HL-60 (cell line): ENCODE results near the gene BCAS3.

Source experiments
- CTCF ChIP-seq: IDR thresholded peaks from one replicate; pipeline ENCODE4 v1.5.1; 2011; ENCODE audit warnings: low read length, control low read depth, inconsistent platforms; ENCODE audit not compliant: insufficient read depth
- GABPA ChIP-seq: IDR thresholded peaks from 2 replicates; pipeline ENCODE4 v1.6.1; 2012; ENCODE audit warnings: low read depth
- POLR2AphosphoS5 ChIP-seq: IDR thresholded peaks from 2 replicates; pipeline ENCODE4 v1.6.1; 2012; ENCODE audit warnings: low read depth
- REST ChIP-seq: IDR thresholded peaks from 2 replicates; pipeline ENCODE4 v1.6.1; 2012; ENCODE audit warnings: low read depth; ENCODE audit not compliant: insufficient replicate concordance
- SPI1 ChIP-seq: IDR thresholded peaks from 2 replicates; pipeline ENCODE4 v1.6.1; 2012; ENCODE audit warnings: low read depth, mild to moderate bottlenecking, borderline replicate concordance

DNA sequence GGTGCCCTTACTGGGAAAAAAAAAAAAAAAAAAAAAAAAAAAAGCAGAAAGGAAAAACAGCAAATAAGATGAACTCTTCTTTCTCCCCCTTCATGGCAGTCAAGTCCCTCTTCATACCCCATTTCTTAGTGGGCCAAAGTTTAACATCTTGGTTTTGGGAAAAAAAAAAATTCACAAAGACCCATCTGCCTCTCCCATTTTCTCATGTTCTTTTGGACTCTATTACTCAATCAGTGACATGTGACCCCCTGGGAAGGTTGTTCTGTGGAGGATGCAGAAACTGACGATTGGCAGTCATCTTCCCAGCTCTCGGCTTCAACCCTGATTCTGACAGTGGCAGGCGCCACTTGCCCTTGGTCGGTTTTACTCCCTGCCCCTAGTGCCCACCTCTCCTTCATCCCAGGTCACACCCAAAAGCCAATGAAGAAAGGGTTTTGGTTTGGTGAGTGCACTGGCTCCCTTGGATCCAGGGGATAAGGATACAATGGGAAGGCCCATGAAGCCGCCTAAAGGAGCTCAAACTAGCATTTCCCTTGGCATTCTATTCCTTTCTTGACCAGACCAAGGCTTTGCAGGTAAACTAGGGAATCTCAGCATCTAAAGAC, 661.3 kb downstream of the BCAS3 start:
- TF ChIP-seq CTCF (no peak), REST (no peak), POLR2AphosphoS5 (no peak), GABPA (no peak), SPI1 (no peak)
